Measurements from ENCODE around the gene STUB1.

STUB1 gene

DNA sequence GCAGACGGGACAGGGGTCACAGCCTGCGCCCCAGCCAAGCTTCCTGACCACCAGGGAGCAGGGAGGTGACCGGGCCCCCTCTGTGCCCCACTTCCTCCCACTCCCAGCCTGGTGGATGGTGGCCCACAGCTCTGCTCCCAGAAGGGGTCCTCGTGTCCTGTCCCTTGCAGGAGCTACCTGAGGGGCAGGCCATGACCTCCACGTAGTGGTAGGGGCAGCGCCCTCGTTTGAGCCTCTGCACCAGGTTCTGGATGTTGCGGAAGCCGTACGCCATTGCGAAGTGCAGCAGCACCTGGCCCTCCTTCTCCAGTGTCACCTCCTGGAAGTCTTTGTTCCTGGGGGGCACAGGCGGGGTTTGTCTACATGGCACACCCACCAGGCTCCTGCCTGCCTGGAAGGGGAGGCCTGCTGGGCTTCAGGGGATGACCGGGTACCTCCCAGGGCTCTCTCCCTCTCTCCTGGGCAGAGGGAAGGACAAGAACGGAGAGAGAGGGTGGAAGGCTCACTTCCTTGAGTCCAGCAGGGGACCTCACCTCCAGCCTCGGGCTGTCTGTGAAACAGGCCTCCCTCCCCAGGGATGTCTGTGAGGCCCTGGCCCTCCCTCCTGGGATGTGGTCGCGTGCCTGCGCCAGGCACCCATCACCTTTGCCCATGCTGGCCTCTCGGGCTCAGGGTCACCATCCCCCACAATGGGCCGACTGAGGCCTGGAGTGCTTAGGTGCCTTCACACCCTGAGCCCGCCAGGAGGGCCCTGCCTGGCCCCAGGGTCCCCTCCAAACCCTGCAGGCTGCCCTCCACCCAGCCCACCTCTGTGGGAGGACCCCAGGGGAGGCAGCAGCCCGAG, 50.7 kb downstream of the STUB1 start:
- TF ChIP-seq, protein P1, sequence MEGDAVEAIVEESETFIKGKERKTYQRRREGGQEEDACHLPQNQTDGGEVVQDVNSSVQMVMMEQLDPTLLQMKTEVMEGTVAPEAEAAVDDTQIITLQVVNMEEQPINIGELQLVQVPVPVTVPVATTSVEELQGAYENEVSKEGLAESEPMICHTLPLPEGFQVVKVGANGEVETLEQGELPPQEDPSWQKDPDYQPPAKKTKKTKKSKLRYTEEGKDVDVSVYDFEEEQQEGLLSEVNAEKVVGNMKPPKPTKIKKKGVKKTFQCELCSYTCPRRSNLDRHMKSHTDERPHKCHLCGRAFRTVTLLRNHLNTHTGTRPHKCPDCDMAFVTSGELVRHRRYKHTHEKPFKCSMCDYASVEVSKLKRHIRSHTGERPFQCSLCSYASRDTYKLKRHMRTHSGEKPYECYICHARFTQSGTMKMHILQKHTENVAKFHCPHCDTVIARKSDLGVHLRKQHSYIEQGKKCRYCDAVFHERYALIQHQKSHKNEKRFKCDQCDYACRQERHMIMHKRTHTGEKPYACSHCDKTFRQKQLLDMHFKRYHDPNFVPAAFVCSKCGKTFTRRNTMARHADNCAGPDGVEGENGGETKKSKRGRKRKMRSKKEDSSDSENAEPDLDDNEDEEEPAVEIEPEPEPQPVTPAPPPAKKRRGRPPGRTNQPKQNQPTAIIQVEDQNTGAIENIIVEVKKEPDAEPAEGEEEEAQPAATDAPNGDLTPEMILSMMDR (IDR thresholded peaks at IDR 0.05; ENCODE audit: unreplicated experiment in 3 of 3), result no peak
- Mint-ChIP-seq H3K36me3 (ENCODE audit: low read depth) (peaks cover 15% of the 10 kb centered on the region), H3K27ac (no peak overlapping the region), H3K4me1 (no peaks in the 10 kb centered on the region), H3K27me3 (ENCODE audit: low read depth) (peaks cover 12% of the 10 kb centered on the region), H3K9me3 (no peaks in the 10 kb centered on the region), H3K4me3 (no peak overlapping the region)

DNA sequence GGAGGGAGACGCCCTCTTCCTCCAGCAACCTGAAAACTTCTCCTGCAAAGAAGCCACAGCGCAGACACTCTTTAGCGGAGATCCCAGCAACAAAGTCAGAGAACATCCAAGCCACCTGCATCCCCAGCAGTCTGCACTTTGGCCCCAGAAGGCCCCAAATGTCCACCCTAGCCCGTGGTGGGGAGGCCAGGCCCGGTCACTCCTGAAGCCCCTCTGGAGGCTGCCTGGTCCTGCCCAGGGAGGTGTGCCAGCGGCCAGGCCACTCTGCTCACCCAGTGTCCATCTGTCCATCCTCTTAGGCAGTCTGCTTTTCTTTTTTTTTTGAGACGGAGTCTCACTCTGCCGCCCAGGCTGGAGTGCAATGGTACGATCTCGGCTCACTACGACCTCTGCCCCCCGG, 52.1 kb downstream of the STUB1 start:
- TF ChIP-seq, protein P1 (IDR thresholded peaks at IDR 0.05; ENCODE audit: unreplicated experiment in 3 of 3), result no peak
- Mint-ChIP-seq H3K4me3 (no peak overlapping the region), H3K9me3 (no peaks in the 10 kb centered on the region), H3K27me3 (ENCODE audit: low read depth) (peaks cover 4% of the 10 kb centered on the region), H3K4me1 (no peaks in the 10 kb centered on the region), H3K27ac (no peak overlapping the region), H3K36me3 (ENCODE audit: low read depth) (peaks cover 17% of the 10 kb centered on the region)
